Fibroblast of lung (primary cell): Measurements from ENCODE around the gene GCK. TPM values are rescaled to one million over a fixed set of nuclear protein-coding genes. Genes with fewer than 3 reads are reported as not detected.

Source experiments
- DNase-seq, 2 donors: peaks; one replicate each; pipeline versions ENCODE4 v3.0.0 to v3.0.0-alpha.2; 2010; ENCODE audit warnings: low read depth in 2 of 2
- H2AFZ ChIP-seq: 2 replicates; pipeline ENCODE4 v1.5.1; 2012; ENCODE audit warnings: low read length, control low read depth, inconsistent platforms
- H3K27ac ChIP-seq: 2 replicates; pipeline ENCODE4 v1.5.1; 2011; ENCODE audit warnings: low read length, control low read depth; ENCODE audit not compliant: insufficient read depth
- H3K27me3 ChIP-seq: 2 replicates; pipeline ENCODE4 v1.5.1; 2011; ENCODE audit warnings: mild to moderate bottlenecking, low read length; ENCODE audit not compliant: control insufficient read depth, insufficient read depth
- H3K36me3 ChIP-seq: 2 replicates; pipeline ENCODE4 v1.5.1; 2011; ENCODE audit warnings: low read length; ENCODE audit not compliant: control insufficient read depth, insufficient read depth
- H3K4me1 ChIP-seq: 2 replicates; pipeline ENCODE4 v1.5.1; 2011; ENCODE audit warnings: low read length; ENCODE audit not compliant: control insufficient read depth, insufficient read depth; ENCODE audit errors: extremely low read depth
- H3K4me2 ChIP-seq: 2 replicates; pipeline ENCODE4 v1.5.1; 2011; ENCODE audit warnings: low read length, control low read depth; ENCODE audit not compliant: insufficient read depth; ENCODE audit errors: extremely low read depth
- H3K4me3 ChIP-seq, 4 experiments: fragments of 200-600 bp in 1 of 4; sonication (generic) in 1 of 4; replicated peaks in 1 of 4; 2 replicates each; pipeline ENCODE4 v1.5.1; 2011 to 2016; ENCODE audit warnings: low read length in 4 of 4, low read depth in 3 of 4, mild to moderate bottlenecking in 3 of 4, control low read depth in 2 of 4, inconsistent platforms in 1 of 4, mixed read lengths in 1 of 4; ENCODE audit not compliant: insufficient read depth in 1 of 4; ENCODE audit errors: control extremely low read depth in 1 of 4
- H3K79me2 ChIP-seq: 2 replicates; pipeline ENCODE4 v1.5.1; 2012; ENCODE audit warnings: mild to moderate bottlenecking, low read length, inconsistent platforms; ENCODE audit not compliant: control insufficient read depth, insufficient read depth
- H3K9ac ChIP-seq: 2 replicates; pipeline ENCODE4 v1.5.1; 2011; ENCODE audit warnings: mild to moderate bottlenecking, low read length, control low read depth; ENCODE audit not compliant: insufficient read depth
- H3K9me3 ChIP-seq: 2 replicates; pipeline ENCODE4 v1.5.1; 2012; ENCODE audit warnings: low read depth, low read length; ENCODE audit not compliant: control insufficient read depth, insufficient read depth
- H4K20me1 ChIP-seq: 2 replicates; pipeline ENCODE4 v1.5.1; 2011; ENCODE audit warnings: low read length; ENCODE audit not compliant: control insufficient read depth, insufficient read depth; ENCODE audit errors: extremely low read depth
- EZH2 ChIP-seq: IDR thresholded peaks from 2 replicates; pipeline ENCODE4 v1.5.1; 2012; ENCODE audit warnings: low read length, control low read depth, mild to moderate bottlenecking; ENCODE audit errors: missing control alignments
- polyA plus RNA-seq, 2 donors: library from polyadenylated mRNA; depleted of rRNA in 1 of 2; stranded (reverse) in 1 of 2; unstranded in 1 of 2; fragments of >200 nt; gene quantifications; 2 replicates each; pipeline ENCODE4 v1.2.1, GENCODE V29; 2011 to 2012; ENCODE audit warnings: missing spikeins in 1 of 2
- total RNA-seq: library from RNA; depleted of rRNA; stranded (reverse); fragments of >200 nt; gene quantifications from 2 replicates; pipeline ENCODE4 v1.2.1, GENCODE V29; 2014
- TF ChIP-seq, protein P1 (sequence below), 2 donors: IDR thresholded peaks in 1 of 2; conservative IDR thresholded peaks in 1 of 2; 1 replicate in 1 of 2; 2 replicates in 1 of 2; pipeline ENCODE4 v1.5.1; 2011 to 2012; ENCODE audit warnings: low read length in 2 of 2, control low read depth in 1 of 2, inconsistent platforms in 1 of 2, low read depth in 1 of 2, mild to moderate bottlenecking in 1 of 2

Gene GCK
- total and polyA plus RNA-seq, 2 donors (not counting 1 experiment from before 2014, with no cell fraction given), result 0.14 to 1.7 TPM

DNA sequence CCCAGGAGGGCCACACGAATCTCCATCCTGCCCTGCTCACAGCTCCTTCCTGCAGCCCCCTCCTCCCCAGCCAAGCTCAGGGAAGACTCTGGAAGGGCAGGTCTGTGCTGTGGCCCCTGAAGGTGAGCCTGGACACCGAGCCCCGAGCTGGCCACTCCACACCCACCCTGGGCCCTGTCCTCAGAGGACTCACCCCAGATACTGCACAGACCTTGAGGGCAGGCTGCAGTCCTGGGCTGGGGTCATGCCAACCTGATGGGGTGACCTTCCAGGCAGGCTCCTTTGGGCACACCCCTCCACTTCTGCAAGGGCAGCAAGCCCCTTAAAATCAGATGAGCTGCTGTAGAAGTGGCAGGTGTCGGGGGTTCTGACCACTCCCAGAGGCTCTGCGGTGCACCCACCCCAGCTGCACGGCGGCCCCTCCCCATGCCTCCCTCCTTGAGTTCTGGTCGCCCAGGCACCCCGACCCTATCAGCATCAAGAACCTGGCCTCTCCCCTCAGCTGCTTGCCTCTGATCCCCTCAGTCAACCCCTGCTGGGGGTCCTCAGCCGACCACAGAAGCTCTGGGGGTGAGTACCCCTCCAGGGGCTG is 35.8 kb upstream of the GCK start:
- H2AFZ ChIP-seq, result no peak overlapping the region
- DNase-seq, result no peak
- H3K79me2 ChIP-seq, result no peaks in the 10 kb centered on the region
- no peak overlapping the region for H3K27ac ChIP-seq
- H3K27me3 ChIP-seq, result peaks cover 19% of the 10 kb centered on the region
- no peak overlapping the region for H3K4me3 ChIP-seq
- H3K9ac ChIP-seq, result no peak overlapping the region
- H4K20me1 ChIP-seq, result no peaks in the 10 kb centered on the region
- TF ChIP-seq, protein P1, sequence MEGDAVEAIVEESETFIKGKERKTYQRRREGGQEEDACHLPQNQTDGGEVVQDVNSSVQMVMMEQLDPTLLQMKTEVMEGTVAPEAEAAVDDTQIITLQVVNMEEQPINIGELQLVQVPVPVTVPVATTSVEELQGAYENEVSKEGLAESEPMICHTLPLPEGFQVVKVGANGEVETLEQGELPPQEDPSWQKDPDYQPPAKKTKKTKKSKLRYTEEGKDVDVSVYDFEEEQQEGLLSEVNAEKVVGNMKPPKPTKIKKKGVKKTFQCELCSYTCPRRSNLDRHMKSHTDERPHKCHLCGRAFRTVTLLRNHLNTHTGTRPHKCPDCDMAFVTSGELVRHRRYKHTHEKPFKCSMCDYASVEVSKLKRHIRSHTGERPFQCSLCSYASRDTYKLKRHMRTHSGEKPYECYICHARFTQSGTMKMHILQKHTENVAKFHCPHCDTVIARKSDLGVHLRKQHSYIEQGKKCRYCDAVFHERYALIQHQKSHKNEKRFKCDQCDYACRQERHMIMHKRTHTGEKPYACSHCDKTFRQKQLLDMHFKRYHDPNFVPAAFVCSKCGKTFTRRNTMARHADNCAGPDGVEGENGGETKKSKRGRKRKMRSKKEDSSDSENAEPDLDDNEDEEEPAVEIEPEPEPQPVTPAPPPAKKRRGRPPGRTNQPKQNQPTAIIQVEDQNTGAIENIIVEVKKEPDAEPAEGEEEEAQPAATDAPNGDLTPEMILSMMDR (conservative IDR thresholded peaks at IDR 0.05 in 1 of 2, IDR thresholded peaks at IDR 0.05 in 1 of 2; ENCODE audit: low read depth in 1 of 2, low read length in 2 of 2), result no peak
- TF ChIP-seq EZH2, result no peak
- no peak overlapping the region for H3K4me2 ChIP-seq
- no peaks in the 10 kb centered on the region for H3K4me1 ChIP-seq
- no peaks in the 10 kb centered on the region for H3K36me3 ChIP-seq
- no peaks in the 10 kb centered on the region for H3K9me3 ChIP-seq

GRCh38 chr7:44224080-44224973 is 35.1 kb upstream of the GCK start:
- peaks cover 19% of the 10 kb centered on the region for H3K27me3 ChIP-seq
- DNase-seq, result no peak
- TF ChIP-seq EZH2, result no peak
- TF ChIP-seq, protein P1 (conservative IDR thresholded peaks at IDR 0.05 in 1 of 2, IDR thresholded peaks at IDR 0.05 in 1 of 2; ENCODE audit: low read depth in 1 of 2, low read length in 2 of 2), result no peak

DNA sequence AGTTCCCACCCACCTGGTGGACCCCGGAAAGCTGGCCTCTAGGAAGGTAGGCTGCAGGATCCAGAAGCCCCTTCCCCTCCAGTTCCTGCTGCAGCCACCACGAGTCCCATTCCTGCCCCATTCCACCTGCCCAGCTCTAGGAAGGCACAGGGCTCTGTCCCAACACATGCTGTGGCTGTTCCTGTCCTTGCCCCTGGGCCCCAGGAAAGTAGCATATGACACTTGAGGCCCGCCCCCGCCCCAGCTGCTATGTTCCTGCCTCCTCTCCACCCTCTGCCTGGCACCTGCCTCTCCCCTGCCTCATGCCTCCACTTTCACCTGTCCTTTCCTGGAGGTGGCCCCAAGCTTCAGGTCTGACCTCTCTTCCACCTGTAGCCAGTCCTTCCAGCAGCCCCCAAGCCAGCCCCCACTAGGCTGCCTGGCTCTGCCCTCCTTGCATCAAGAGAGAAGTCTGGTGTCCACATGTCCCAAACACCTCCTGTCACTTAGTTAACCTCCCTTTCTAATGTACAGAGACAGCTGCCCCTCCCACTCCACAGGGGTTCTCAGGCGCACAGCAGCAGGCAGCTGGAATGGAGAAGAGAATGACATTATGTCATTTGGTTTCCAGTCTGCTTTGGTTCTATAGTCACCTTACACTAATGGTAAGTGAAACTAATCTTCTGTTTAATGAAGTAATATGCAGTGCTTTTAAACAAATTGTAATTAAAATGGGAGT is 34.3 kb upstream of the GCK start:
- TF ChIP-seq, protein P1 (conservative IDR thresholded peaks at IDR 0.05 in 1 of 2, IDR thresholded peaks at IDR 0.05 in 1 of 2; ENCODE audit: low read depth in 1 of 2, low read length in 2 of 2), result no peak
- no peak for TF ChIP-seq EZH2
- DNase-seq, result no peak
- H3K27ac ChIP-seq, result no peak overlapping the region
- H3K4me3 ChIP-seq, result no peak overlapping the region
- no peak overlapping the region for H2AFZ ChIP-seq
- H3K4me2 ChIP-seq, result no peak overlapping the region
- no peaks in the 10 kb centered on the region for H3K4me1 ChIP-seq
- H3K36me3 ChIP-seq, result no peaks in the 10 kb centered on the region
- H3K9me3 ChIP-seq, result no peaks in the 10 kb centered on the region
- no peak overlapping the region for H3K9ac ChIP-seq
- H3K79me2 ChIP-seq, result no peaks in the 10 kb centered on the region
- peaks cover 19% of the 10 kb centered on the region for H3K27me3 ChIP-seq
- no peaks in the 10 kb centered on the region for H4K20me1 ChIP-seq

More at GRCh38 chr7:44224080-44224973, 35.1 kb upstream of the GCK start:
- Histone ChIP-seq H3K4me1 (no peaks in the 10 kb centered on the region), H3K4me3 (no peak overlapping the region), H3K27ac (no peak overlapping the region), H3K4me2 (no peak overlapping the region), H3K79me2 (no peaks in the 10 kb centered on the region), H3K9ac (no peak overlapping the region), H2AFZ (no peak overlapping the region), H3K9me3 (no peaks in the 10 kb centered on the region), H3K36me3 (no peaks in the 10 kb centered on the region), H4K20me1 (no peaks in the 10 kb centered on the region)
